HepG2 (cell line): ENCODE results near the gene TMEM8B. TPM values are rescaled to one million over a fixed set of nuclear protein-coding genes. Genes with fewer than 3 reads are reported as not detected.

ENCODE experiments used
- ATAC-seq: fragments of 200-7000 bp; cut with Tn5 transposase; 3 replicates; pipeline ENCODE4 v1.9.1; 2020; ENCODE audit warnings: mild to moderate bottlenecking, moderate library complexity
- BruUV-seq: library from RNA; stranded (reverse); fragments of 400-500 nt; replicated peaks from 2 replicates; lab custom pipeline; 2021; lab: Mats Ljungman, UMichigan
- CTCF ChIA-PET: fragments of 300-600 bp; formaldehyde crosslinking; extraction: SDS; loops from one replicate; lab custom pipeline; 2021; ENCODE audit warnings: low total read pairs, inconsistent platforms, low intra/inter-chr PET ratio; lab: Yijun Ruan, JAX
- POLR2A ChIA-PET: fragments of 350-600 bp; sonication (Branson Sonifier 250); formaldehyde crosslinking; loops from one replicate; lab custom pipeline; 2020; ENCODE audit warnings: antibody characterized with exemption, inconsistent platforms; lab: Yijun Ruan, JAX
- DNase-seq: peaks from one replicate; pipeline ENCODE4 v3.0.0-alpha.2; 2015; ENCODE audit warnings: low spot score
- FAIRE-seq: peaks from 3 replicates; lab custom pipeline; 2011; peaks lifted over from hg19 to GRCh38; lab: Jason Lieb, UNC
- H2AFZ ChIP-seq: one replicate; pipeline ENCODE4 v1.6.1; 2011; ENCODE audit warnings: low read length, inconsistent platforms
- H3K27ac ChIP-seq: fragments of 300-600 bp; 3 replicates; pipeline ENCODE4 v1.8.0; 2011; ENCODE audit warnings: mixed run types, mild to moderate bottlenecking, mixed read lengths, low read length, inconsistent platforms; ENCODE audit not compliant: insufficient read depth; ENCODE audit errors: extremely low read length
- H3K27me3 ChIP-seq, 2 experiments: fragments of 200-600 bp in 1 of 2; 2 replicates in 1 of 2; 3 replicates in 1 of 2; pipeline versions ENCODE4 v1.6.0 to v1.8.0; 2011; ENCODE audit warnings: low read length in 2 of 2, mild to moderate bottlenecking in 2 of 2, moderate library complexity in 2 of 2, inconsistent platforms in 1 of 2; ENCODE audit not compliant: insufficient read depth in 2 of 2, control insufficient read depth in 1 of 2
- H3K36me3 ChIP-seq, 2 experiments: fragments of 200-600 bp in 1 of 2; replicated peaks in 1 of 2; 2 replicates in 1 of 2; 3 replicates in 1 of 2; pipeline versions ENCODE4 v1.5.1 to v1.8.0; 2011; ENCODE audit warnings: low read length in 2 of 2, inconsistent platforms in 1 of 2; ENCODE audit not compliant: insufficient read depth in 2 of 2, control insufficient read depth in 1 of 2
- H3K4me1 ChIP-seq: 2 replicates; pipeline ENCODE4 v1.5.1; 2012; ENCODE audit warnings: low read length, inconsistent platforms; ENCODE audit not compliant: insufficient read depth
- H3K4me2 ChIP-seq: 2 replicates; pipeline ENCODE4 v1.6.0; 2011; ENCODE audit warnings: low read depth, low read length, inconsistent platforms
- H3K4me3 ChIP-seq, 3 experiments: fragments of 200-600 bp in 1 of 3; sonication (generic), shearing (Covaris generic) in 1 of 3; replicated peaks in 1 of 3; 2 replicates each; pipeline ENCODE4 v1.5.1; 2011 to 2016; ENCODE audit warnings: low read length in 3 of 3, inconsistent platforms in 2 of 3, low read depth in 2 of 3, mild to moderate bottlenecking in 2 of 3, control low read depth in 1 of 3, mixed read lengths in 1 of 3; ENCODE audit not compliant: insufficient read depth in 1 of 3
- H3K79me2 ChIP-seq: one replicate; pipeline ENCODE4 v1.6.1; 2011; ENCODE audit warnings: low read length, inconsistent platforms; ENCODE audit not compliant: insufficient read depth
- H3K9ac ChIP-seq: 2 replicates; pipeline ENCODE4 v1.6.0; 2011; ENCODE audit warnings: mild to moderate bottlenecking, low read depth, low read length, inconsistent platforms; ENCODE audit not compliant: insufficient read depth
- H3K9me3 ChIP-seq: 2 replicates; pipeline ENCODE4 v1.5.1; 2012; ENCODE audit warnings: mild to moderate bottlenecking, low read length
- H4K20me1 ChIP-seq: 2 replicates; pipeline ENCODE4 v1.6.0; 2011; ENCODE audit warnings: inconsistent platforms, mild to moderate bottlenecking, low read length, moderate library complexity; ENCODE audit not compliant: insufficient read depth
- BCL6 ChIP-seq: IDR thresholded peaks from 2 replicates; pipeline ENCODE4 v1.6.1; 2016; ENCODE audit warnings: missing genetic modification reagents, missing compliant biosample characterization
- CHD4 ChIP-seq: fragments of 200-600 bp; sonication (generic); IDR thresholded peaks from 2 replicates; pipeline ENCODE4 v1.7.0; 2017; ENCODE audit warnings: mild to moderate bottlenecking, low read length, borderline replicate concordance
- IRX3 ChIP-seq: sonication (generic); formaldehyde crosslinking; IDR thresholded peaks from 2 replicates; pipeline ENCODE4 v1.8.1; 2023; ENCODE audit warnings: mild to moderate bottlenecking, low read depth, missing genetic modification reagents, borderline replicate concordance
- KAT2B ChIP-seq: fragments of 150-350 bp; IDR thresholded peaks from 2 replicates; pipeline ENCODE4 v1.6.1; 2014; ENCODE audit warnings: low read depth, low read length, borderline replicate concordance
- KDM5A ChIP-seq: fragments of 200-600 bp; sonication (generic); IDR thresholded peaks from 2 replicates; pipeline ENCODE4 v1.7.0; 2018; ENCODE audit warnings: antibody characterized with exemption, mild to moderate bottlenecking, low read length, borderline replicate concordance
- KDM6A ChIP-seq: IDR thresholded peaks from 2 replicates; pipeline ENCODE4 v1.6.1; 2016; ENCODE audit warnings: low read depth
- RBAK ChIP-seq: sonication (generic); formaldehyde crosslinking; IDR thresholded peaks from 2 replicates; pipeline ENCODE4 v1.5.1; 2020; ENCODE audit warnings: mild to moderate bottlenecking, missing genetic modification reagents
- TCF12 ChIP-seq, 2 experiments: fragments of 450-650 bp in 1 of 2; sonication (generic) in 1 of 2; formaldehyde crosslinking in 1 of 2; IDR thresholded peaks; 2 replicates each; pipeline versions ENCODE4 v1.6.1 to v1.8.0; 2017 to 2022; ENCODE audit warnings: antibody characterized with exemption in 1 of 2, mild to moderate bottlenecking in 1 of 2, missing genetic modification reagents in 1 of 2, moderate library complexity in 1 of 2
- YEATS4 ChIP-seq: sonication (generic); formaldehyde crosslinking; IDR thresholded peaks from 2 replicates; pipeline ENCODE4 v1.4.0; 2020; ENCODE audit warnings: missing genetic modification reagents, borderline replicate concordance
- ZBTB7A ChIP-seq: sonication (generic); formaldehyde crosslinking; IDR thresholded peaks from 2 replicates; pipeline ENCODE4 v1.8.0; 2022; ENCODE audit warnings: mild to moderate bottlenecking, missing genetic modification reagents
- ZFP82 ChIP-seq: sonication (generic); formaldehyde crosslinking; IDR thresholded peaks from 2 replicates; pipeline ENCODE4 v1.5.1; 2020; ENCODE audit warnings: mild to moderate bottlenecking, missing genetic modification reagents, borderline replicate concordance
- ZFYVE20 ChIP-seq: sonication (generic); formaldehyde crosslinking; IDR thresholded peaks from 2 replicates; pipeline ENCODE4 v1.8.0; 2023; ENCODE audit warnings: low read depth, mild to moderate bottlenecking, moderate library complexity, missing genetic modification reagents, borderline replicate concordance
- ZMYM2 ChIP-seq: sonication (generic); formaldehyde crosslinking; IDR thresholded peaks from 2 replicates; pipeline ENCODE4 v1.8.0; 2022; ENCODE audit warnings: mild to moderate bottlenecking, missing genetic modification reagents
- ZNF225 ChIP-seq: sonication (generic); formaldehyde crosslinking; IDR thresholded peaks from 2 replicates; pipeline ENCODE4 v1.4.0; 2020; ENCODE audit warnings: mild to moderate bottlenecking, missing genetic modification reagents
- ZNF296 ChIP-seq: sonication (generic); formaldehyde crosslinking; conservative IDR thresholded peaks from 2 replicates; pipeline ENCODE4 v1.5.0; 2020; ENCODE audit warnings: mild to moderate bottlenecking, missing genetic modification reagents
- ZNF496 ChIP-seq: sonication (generic); formaldehyde crosslinking; IDR thresholded peaks from 2 replicates; pipeline ENCODE4 v1.8.1; 2023; ENCODE audit warnings: mild to moderate bottlenecking, moderate library complexity, missing genetic modification reagents; ENCODE audit not compliant: insufficient replicate concordance
- ZNF609 ChIP-seq: sonication (generic); formaldehyde crosslinking; IDR thresholded peaks from 2 replicates; pipeline ENCODE4 v1.4.0; 2020; ENCODE audit warnings: mild to moderate bottlenecking, missing genetic modification reagents, borderline replicate concordance
- ZNF709 ChIP-seq: sonication (generic); formaldehyde crosslinking; IDR thresholded peaks from 2 replicates; pipeline ENCODE4 v1.5.0; 2020; ENCODE audit warnings: mild to moderate bottlenecking, missing genetic modification reagents
- ZNF777 ChIP-seq: sonication (generic); formaldehyde crosslinking; IDR thresholded peaks from 2 replicates; pipeline ENCODE4 v1.4.0; 2020; ENCODE audit warnings: missing genetic modification reagents
- ZNF879 ChIP-seq: sonication (generic); formaldehyde crosslinking; IDR thresholded peaks from 2 replicates; pipeline ENCODE4 v1.8.1; 2023; ENCODE audit warnings: missing genetic modification reagents
- WGBS: methylation state at CpG from one replicate; pipeline ENCODE4 v1.1.6; 2017; ENCODE audit warnings: low lambda C conversion rate; 5-methylcytosine and 5-hydroxymethylcytosine counted together
- in situ Hi-C: cut with HindIII; loops from 2 replicates; pipeline ENCODE4 v1.10.0; 2017; ENCODE audit warnings: low pct_unique_long_range_greater_than_20kb; ENCODE audit not compliant: extremely low pct_ligation_motif_present
- intact Hi-C: fragments of 100-400 bp; cut with micrococcal nuclease; formaldehyde crosslinking; loops from one replicate; pipeline ENCODE4 v1.10.0; 2022; ENCODE audit not compliant: unreplicated experiment
- polyA plus RNA-seq, 8 experiments: library from polyadenylated mRNA; depleted of rRNA in 3 of 8; stranded (reverse) in 7 of 8; unstranded in 1 of 8; fragments of >200 nt; fragmentation: Illumina TruSeq in 4 of 8; extraction: Trizol in 4 of 8; gene quantifications; 2 replicates each; pipeline versions ENCODE4 v1.2.1 to v1.2.3, GENCODE V29; 2011 to 2016; ENCODE audit warnings: low read depth in 4 of 8, missing spikeins in 1 of 8, mixed read lengths in 1 of 8; ENCODE audit not compliant: insufficient read depth in 1 of 8
- total RNA-seq, 5 experiments: library from RNA; depleted of rRNA; stranded (reverse); fragments of >200 nt; fragmentation: Illumina TruSeq; extraction: Trizol; gene quantifications; 2 replicates each; pipeline ENCODE4 v1.2.3, GENCODE V29; 2016; ENCODE audit warnings: low read depth in 1 of 5

The TMEM8B gene
- total and polyA plus RNA-seq, 2 of the 13 experiments (the other 11 are each of a cell fraction or from before 2014, with no cell fraction given), result 2.1 to 2.7 TPM

DNA sequence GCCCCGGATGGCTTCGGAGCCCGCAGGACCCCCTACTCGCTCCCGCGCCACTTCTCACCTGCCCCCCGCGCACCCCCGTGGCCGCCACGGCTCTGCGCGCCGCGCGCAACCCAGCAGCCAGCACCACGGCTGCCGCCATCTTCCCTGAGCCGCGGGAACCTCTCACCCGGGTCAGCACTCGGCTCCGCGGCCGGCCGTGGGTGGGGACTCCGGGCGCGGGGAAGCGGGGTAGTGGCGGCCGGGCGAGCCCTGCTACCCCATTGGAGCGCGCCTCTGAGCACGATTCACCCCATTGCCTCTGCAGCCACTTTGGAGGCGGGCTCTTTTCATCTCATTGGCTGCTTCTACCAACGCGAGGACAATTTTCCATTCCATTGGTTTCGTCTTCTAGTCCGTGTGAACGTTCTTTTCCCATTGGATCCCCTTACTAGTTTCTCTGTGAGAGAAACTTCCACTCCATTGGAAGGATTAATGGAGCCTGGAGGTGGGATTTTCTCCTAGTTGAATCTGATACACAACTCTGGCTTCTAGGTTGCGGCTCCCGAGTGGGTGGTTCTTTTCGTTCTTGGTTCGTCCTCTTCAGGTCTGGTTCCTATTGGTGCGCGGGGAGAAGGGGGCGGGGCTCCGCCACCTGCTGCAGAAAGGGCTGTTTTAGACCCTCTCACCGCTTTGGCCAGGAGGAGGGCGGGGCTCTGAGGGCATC is 14.0 kb upstream of the TMEM8B start, which contains the start of gene HINT2:
Gene HINT2 (minus strand): TSS at position 202 of the 703 bp plus-strand sequence. CDS start 63 bp downstream, at position 139.
- Histone ChIP-seq H4K20me1 (no peaks in the 10 kb centered on the region), H3K4me1 (peaks cover 44% of the 10 kb centered on the region), H3K36me3 (0 out of 5 replicates have a peak, but pooled peaks cover 0 to 1% of the 10 kb centered on the region in 2 experiments), H3K4me3 (peak within 1 kb of the TSS; percentile 68 to 86 (median 86)), H3K27ac (peak within 1 kb of the TSS; percentile 99), H3K27me3 (no peaks in the 10 kb centered on the region), H3K9me3 (no peaks in the 10 kb centered on the region), H3K79me2 (peaks cover 5% of the 10 kb centered on the region), H3K9ac (peak within 1 kb of the TSS; percentile 98), H3K4me2 (peak within 1 kb of the TSS; percentile 77), H2AFZ (peak within 1 kb of the TSS; percentile 10)
- intact Hi-C loops (loop anchor here (1.0 kb wide), 1 partner anchor 14 kb away; the partner anchor contains the start of gene TMEM8B), in situ Hi-C loops (no loop called here)
- no TSS peak for BruUV-seq
- FAIRE-seq (peak; percentile 99), ATAC-seq (peak; percentile 90), DNase-seq (peak; percentile 99)
- POLR2A ChIA-PET, result interaction anchor here (0.7 to 2.1 kb wide), 22 partner anchors 11 to 443 kb away, joined by 3 to 16 read pairs (median 4); partner anchors contain the start of genes CCDC107, CREB3, FAM221B and GBA2
- CTCF ChIA-PET, result no interaction called here
- whole genome bisulfite sequencing, result under 1% methylated on average over 13 of the region's 52 CpGs
- TF ChIP-seq ZNF296 (no peak), KDM6A (CRISPR knock-in tag) (no peak), ZNF709 (CRISPR knock-in tag) (no peak), BCL6 (CRISPR knock-in tag) (no peak), YEATS4 (CRISPR knock-in tag) (peak; percentile 82; the same call in 1 of the 2 replicates), TCF12 (IDR thresholded peaks at IDR 0.05) (no peak), TCF12 (CRISPR knock-in tag; IDR thresholded peaks at IDR 0.05) (no peak), KAT2B (no peak), CHD4 (no peak), ZNF225 (no peak), KDM5A (peak; percentile 59; the same call in 1 of the 2 replicates), ZMYM2 (CRISPR knock-in tag) (no peak), ZFP82 (CRISPR knock-in tag) (no peak), RBAK (no peak), IRX3 (CRISPR knock-in tag) (no peak; the same call in 1 of the 2 replicates), ZNF496 (CRISPR knock-in tag) (no peak), ZNF777 (CRISPR knock-in tag) (peak; percentile 1; the same call in 1 of the 2 replicates), ZNF879 (CRISPR knock-in tag) (no peak), ZBTB7A (CRISPR knock-in tag) (no peak), ZNF609 (CRISPR knock-in tag) (no peak), ZFYVE20 (CRISPR knock-in tag) (peak; percentile 54; the same call in 1 of the 2 replicates)
